H9 (cell line): Measurements from ENCODE around the gene ENC1. TPM values are rescaled to one million over a fixed set of nuclear protein-coding genes. Genes with fewer than 3 reads are reported as not detected.

Source experiments
- DNase-seq: peaks from one replicate; pipeline ENCODE4 v3.0.0-alpha.2; 2017
- H2AFZ ChIP-seq: one replicate; pipeline ENCODE4 v1.6.1; 2013; ENCODE audit warnings: mild to moderate bottlenecking, low read length, control low read depth, moderate library complexity
- H2AK5ac ChIP-seq: 2 replicates; pipeline ENCODE4 v1.6.1; 2013; ENCODE audit warnings: low read length, control low read depth, mixed read lengths; ENCODE audit not compliant: insufficient read length
- H2BK120ac ChIP-seq: one replicate; pipeline ENCODE4 v1.6.1; 2013; ENCODE audit warnings: low read depth, mild to moderate bottlenecking, low read length, control low read depth, inconsistent platforms; ENCODE audit not compliant: poor library complexity, severe bottlenecking
- H2BK12ac ChIP-seq: 2 replicates; pipeline ENCODE4 v1.6.1; 2013; ENCODE audit warnings: low read length, control low read depth, mixed read lengths, low read depth; ENCODE audit not compliant: insufficient read length
- H2BK15ac ChIP-seq: 2 replicates; pipeline ENCODE4 v1.6.1; 2013; ENCODE audit warnings: low read depth, low read length, control low read depth
- H2BK20ac ChIP-seq: one replicate; pipeline ENCODE4 v1.6.1; 2013; ENCODE audit warnings: low read depth, mild to moderate bottlenecking, low read length, control low read depth, inconsistent platforms; ENCODE audit not compliant: poor library complexity, severe bottlenecking
- H2BK5ac ChIP-seq: 2 replicates; pipeline ENCODE4 v1.6.1; 2013; ENCODE audit warnings: low read length, control low read depth, mixed read lengths; ENCODE audit not compliant: insufficient read length
- H3K14ac ChIP-seq: 2 replicates; pipeline ENCODE4 v1.6.1; 2013; ENCODE audit warnings: low read length, control low read depth; ENCODE audit not compliant: insufficient read depth
- H3K18ac ChIP-seq: 2 replicates; pipeline ENCODE4 v1.6.1; 2013; ENCODE audit warnings: low read depth, mild to moderate bottlenecking, mixed read lengths, low read length, control low read depth; ENCODE audit not compliant: insufficient read length
- H3K23ac ChIP-seq: 2 replicates; pipeline ENCODE4 v1.6.1; 2013; ENCODE audit warnings: low read length, control low read depth, mixed read lengths, low read depth; ENCODE audit not compliant: insufficient read length
- H3K23me2 ChIP-seq: 2 replicates; pipeline ENCODE4 v1.6.1; 2013; ENCODE audit warnings: low read depth, mild to moderate bottlenecking, mixed read lengths, low read length, control low read depth; ENCODE audit not compliant: insufficient read length, poor library complexity, severe bottlenecking
- H3K27ac ChIP-seq: 2 replicates; pipeline ENCODE4 v1.5.1; 2013; ENCODE audit warnings: low read length, control low read depth, mixed read lengths, low read depth; ENCODE audit not compliant: insufficient read length
- H3K27me3 ChIP-seq: 2 replicates; pipeline ENCODE4 v1.6.1; 2013; ENCODE audit warnings: low read length, control low read depth, inconsistent platforms; ENCODE audit not compliant: insufficient read depth
- H3K4ac ChIP-seq: 2 replicates; pipeline ENCODE4 v1.6.1; 2013; ENCODE audit warnings: low read depth, mild to moderate bottlenecking, control low read depth, inconsistent platforms, low read length, moderate library complexity
- H3K4me1 ChIP-seq: 2 replicates; pipeline ENCODE4 v1.6.1; 2013; ENCODE audit warnings: low read length, control low read depth, inconsistent platforms; ENCODE audit not compliant: insufficient read depth
- H3K4me2 ChIP-seq: 2 replicates; pipeline ENCODE4 v1.6.1; 2013; ENCODE audit warnings: low read length, control low read depth, mixed read lengths; ENCODE audit not compliant: insufficient read length, insufficient read depth
- H3K56ac ChIP-seq: 2 replicates; pipeline ENCODE4 v1.6.1; 2013; ENCODE audit warnings: low read depth, mild to moderate bottlenecking, mixed read lengths, low read length, control low read depth; ENCODE audit not compliant: insufficient read length
- H3K79me1 ChIP-seq: 2 replicates; pipeline ENCODE4 v1.6.1; 2013; ENCODE audit warnings: low read depth, mild to moderate bottlenecking, moderate library complexity, low read length, control low read depth, inconsistent platforms; ENCODE audit not compliant: insufficient read depth, poor library complexity, severe bottlenecking
- H3K79me2 ChIP-seq: 2 replicates; pipeline ENCODE4 v1.6.1; 2013; ENCODE audit warnings: low read length, control low read depth, inconsistent platforms; ENCODE audit not compliant: insufficient read depth
- H3K9ac ChIP-seq: 2 replicates; pipeline ENCODE4 v1.6.1; 2013; ENCODE audit warnings: low read length, control low read depth, mixed read lengths; ENCODE audit not compliant: insufficient read length; ENCODE audit errors: extremely low read depth
- H3K9me3 ChIP-seq: one replicate; pipeline ENCODE4 v1.6.1; 2013; ENCODE audit warnings: low read depth, low read length, inconsistent platforms; ENCODE audit not compliant: control insufficient read depth
- H3T11ph ChIP-seq: one replicate; pipeline ENCODE4 v1.6.1; 2013; ENCODE audit warnings: mild to moderate bottlenecking, low read length, control low read depth, inconsistent platforms
- H4K20me1 ChIP-seq: one replicate; pipeline ENCODE4 v1.6.1; 2013; ENCODE audit not compliant: control insufficient read depth, insufficient read length, insufficient read depth
- H4K5ac ChIP-seq: 2 replicates; pipeline ENCODE4 v1.6.1; 2013; ENCODE audit warnings: low read depth, mild to moderate bottlenecking, mixed read lengths, low read length, control low read depth; ENCODE audit not compliant: insufficient read length
- H4K8ac ChIP-seq: replicated peaks from 2 replicates; pipeline ENCODE4 v1.6.1; 2013; ENCODE audit warnings: low read length, control low read depth, mixed read lengths, low read depth; ENCODE audit not compliant: insufficient read length
- H4K91ac ChIP-seq: 2 replicates; pipeline ENCODE4 v1.6.1; 2013; ENCODE audit warnings: low read depth, mild to moderate bottlenecking, moderate library complexity, mixed read lengths, low read length, control low read depth; ENCODE audit not compliant: insufficient read length
- H3K27ac Mint-ChIP-seq, 3 experiments: 2 replicates in 2 of 3; 3 replicates in 1 of 3; pipeline ENCODE4 v1.8.0; 2020 to 2021; ENCODE audit warnings: mixed read lengths in 3 of 3, mild to moderate bottlenecking in 1 of 3, moderate library complexity in 1 of 3
- H3K27me3 Mint-ChIP-seq: 2 replicates; pipeline ENCODE4 v1.8.0; 2021; ENCODE audit warnings: low read depth, mild to moderate bottlenecking, moderate library complexity, mixed read lengths
- H3K36me3 Mint-ChIP-seq, 3 experiments: 2 replicates in 2 of 3; 3 replicates in 1 of 3; pipeline ENCODE4 v1.8.0; 2020 to 2021; ENCODE audit warnings: low read depth in 3 of 3, mixed read lengths in 3 of 3; ENCODE audit not compliant: insufficient read depth in 1 of 3
- H3K4me1 Mint-ChIP-seq, 2 experiments: 2 replicates each; pipeline ENCODE4 v1.8.0; 2020; ENCODE audit warnings: mixed read lengths in 2 of 2
- H3K4me3 Mint-ChIP-seq, 2 experiments: 2 replicates in 1 of 2; 3 replicates in 1 of 2; pipeline ENCODE4 v1.8.0; 2020 to 2021; ENCODE audit warnings: mild to moderate bottlenecking in 2 of 2, mixed read lengths in 2 of 2, moderate library complexity in 1 of 2
- H3K9me3 Mint-ChIP-seq, 2 experiments: 2 replicates in 1 of 2; 3 replicates in 1 of 2; pipeline ENCODE4 v1.8.0; 2020; ENCODE audit warnings: mild to moderate bottlenecking in 2 of 2, mixed read lengths in 2 of 2, moderate library complexity in 1 of 2
- CTCF ChIP-seq: fragments of 200-600 bp; sonication (generic); conservative IDR thresholded peaks from 3 replicates; pipeline ENCODE4 v1.8.0; 2021; ENCODE audit warnings: antibody characterized with exemption, mild to moderate bottlenecking
- WGBS: extraction: QIAGEN DNeasy Blood & Tissue Kit; methylation state at CpG from one replicate; pipeline ENCODE4 v1.1.7; 2013; ENCODE audit warnings: missing lambda C conversion rate, low lambda C conversion rate, mixed read lengths; ENCODE audit not compliant: insufficient read length; ENCODE audit errors: extremely low coverage; 5-methylcytosine and 5-hydroxymethylcytosine counted together
- total RNA-seq: library from RNA; stranded (reverse); gene quantifications from 2 replicates; pipeline ENCODE4 v1.2.1, GENCODE V29; 2021

ENC1 gene
- total RNA-seq, 1 experiment from 2014 or later: 14.4 TPM

DNA sequence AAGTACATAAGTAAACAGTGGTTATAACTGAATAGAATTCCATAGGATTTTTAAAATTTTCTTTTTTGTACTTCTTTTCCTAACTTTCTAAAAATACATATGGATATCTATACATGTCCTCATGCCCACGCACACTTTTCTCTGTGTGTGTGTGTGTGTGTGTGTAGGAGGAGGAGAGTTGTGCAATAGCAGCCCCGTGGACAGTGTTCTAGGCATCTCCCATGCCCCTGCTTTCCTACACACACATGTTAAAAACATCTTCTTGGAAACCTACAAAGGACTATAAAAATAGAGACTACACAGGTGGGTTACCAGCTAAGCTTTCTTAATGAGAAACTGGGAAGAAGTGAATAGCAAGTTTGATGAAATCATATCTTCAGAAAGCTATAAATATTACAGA is 24.7 kb upstream of the ENC1 start:
- no peak overlapping the region for H2BK20ac ChIP-seq
- H3K79me2 ChIP-seq: no peaks in the 10 kb centered on the region; the same call in 1 of the 2 replicates
- H3T11ph ChIP-seq: no peak overlapping the region
- H3K36me3 Mint-ChIP-seq: no peaks in the 10 kb centered on the region
- no peaks in the 10 kb centered on the region for H4K20me1 ChIP-seq
- H3K18ac ChIP-seq: no peak overlapping the region
- H4K5ac ChIP-seq: no peak overlapping the region
- no peak overlapping the region for H3K4me2 ChIP-seq
- H4K8ac ChIP-seq: no peak overlapping the region
- no peak overlapping the region for H3K23ac ChIP-seq
- no peaks in the 10 kb centered on the region for H3K27me3 ChIP-seq
- H2BK15ac ChIP-seq: no peak overlapping the region
- H3K9ac ChIP-seq: no peak overlapping the region
- no peak overlapping the region for H3K27ac Mint-ChIP-seq
- H3K4me1 ChIP-seq: no peaks in the 10 kb centered on the region
- no peak overlapping the region for H3K56ac ChIP-seq
- no peak overlapping the region for H2AFZ ChIP-seq
- no peak overlapping the region for H3K27ac ChIP-seq
- no peak overlapping the region for H2BK12ac ChIP-seq
- H3K14ac ChIP-seq: no peak overlapping the region
- H4K91ac ChIP-seq: no peak overlapping the region
- no peak for DNase-seq
- no peak overlapping the region for H2BK120ac ChIP-seq
- H3K4me1 Mint-ChIP-seq: peaks cover 8 to 11% of the 10 kb centered on the region in 2 experiments
- no peaks in the 10 kb centered on the region for H3K23me2 ChIP-seq
- no peak overlapping the region for H3K4me3 Mint-ChIP-seq
- H3K9me3 ChIP-seq: no peaks in the 10 kb centered on the region
- H3K4ac ChIP-seq: no peak overlapping the region
- no peaks in the 10 kb centered on the region for H3K27me3 Mint-ChIP-seq
- WGBS: no CpG with 5 or more reads among the region's 2 CpGs
- H2AK5ac ChIP-seq: no peak overlapping the region
- no peak overlapping the region for H2BK5ac ChIP-seq
- H3K9me3 Mint-ChIP-seq: no peaks in the 10 kb centered on the region
- TF ChIP-seq CTCF: no peak
- H3K79me1 ChIP-seq: no peaks in the 10 kb centered on the region
